ENCODE results near the gene MAB21L4.

GRCh38 chr2:240936106-240936505 is 40.1 kb upstream of the MAB21L4 start:
- TF ChIP-seq CTCF (IDR thresholded peaks at IDR 0.05; ENCODE audit: low read depth, low read length) (no peak), POLR2A (IDR thresholded peaks at IDR 0.05; ENCODE audit: extremely low read depth, insufficient read length) (no peak), MAX (IDR thresholded peaks at IDR 0.05; ENCODE audit: low read depth, low read length) (no peak)
